Right lobe of liver (tissue), 6 donors: ENCODE results near the gene LGALS7B. TPM values are rescaled to one million over a fixed set of nuclear protein-coding genes. Genes with fewer than 3 reads are reported as not detected.
"Not testable (repeated sequence)": the region's sequence is repeated elsewhere in the genome, so short reads cannot be mapped to it uniquely, and the experiment has no call there.

Source experiments
- ATAC-seq, 4 donors: fragments of 200-7000 bp; cut with Tn5 transposase; one replicate each; pipeline ENCODE4 v1.9.1; 2020; ENCODE audit warnings: mild to moderate bottlenecking in 4 of 4, moderate library complexity in 4 of 4
- DNase-seq, 3 donors: peaks; one replicate each; pipeline ENCODE4 v3.0.0-alpha.2; 2020
- H3K27ac ChIP-seq, 3 donors: fragments of 200-600 bp; one replicate each; pipeline ENCODE4 v1.8.0; 2022
- H3K27me3 ChIP-seq, 2 donors: fragments of 200-600 bp; one replicate each; pipeline ENCODE4 v1.8.0; 2022
- H3K36me3 ChIP-seq, 4 donors: fragments of 200-600 bp; sonication (generic) in 1 of 4; one replicate each; pipeline versions ENCODE4 v1.5.1 to v1.8.0; 2017 to 2022; ENCODE audit warnings: control low read depth in 1 of 4
- H3K4me1 ChIP-seq, 4 donors: fragments of 200-600 bp; sonication (generic) in 1 of 4; one replicate each; pipeline versions ENCODE4 v1.5.1 to v1.8.0; 2017 to 2022; ENCODE audit warnings: control low read depth in 1 of 4
- H3K4me3 ChIP-seq, 3 donors: fragments of 200-600 bp; one replicate each; pipeline ENCODE4 v1.8.0; 2022
- H3K9me3 ChIP-seq, 4 donors: fragments of 200-600 bp; sonication (generic) in 1 of 4; one replicate each; pipeline versions ENCODE4 v1.5.1 to v1.8.0; 2017 to 2022; ENCODE audit warnings: control low read depth in 1 of 4
- CTCF ChIP-seq, 4 donors: fragments of 200-600 bp in 3 of 4; fragments of 450-650 bp in 1 of 4; IDR thresholded peaks; one replicate each; pipeline versions ENCODE4 v1.5.1 to v1.8.0; 2016 to 2022; ENCODE audit warnings: antibody characterized with exemption in 4 of 4, mild to moderate bottlenecking in 2 of 4
- POLR2A ChIP-seq: fragments of 450-650 bp; IDR thresholded peaks from one replicate; pipeline ENCODE4 v1.6.1; 2017; ENCODE audit warnings: antibody characterized with exemption, mild to moderate bottlenecking
- WGBS: methylation state at CpG from one replicate; pipeline ENCODE4 v1.1.6; 2018; ENCODE audit warnings: low coverage, low lambda C conversion rate; ENCODE audit not compliant: insufficient coverage; ENCODE audit errors: missing lambda C conversion rate; 5-methylcytosine and 5-hydroxymethylcytosine counted together
- intact Hi-C, 2 donors: fragments of 100-400 bp; cut with DNase I; formaldehyde crosslinking; loops; one replicate each; pipeline versions ENCODE4 v1.11.2 to v1.14.1; 2022
- total RNA-seq, 6 experiments: library from RNA; depleted of rRNA in 2 of 6; stranded (reverse); fragments of >200 nt in 2 of 6; fragmentation: NEBNext Ultra II Directional in 3 of 6; extraction: Animal tissue kit (Norgen Biotek cat#: 25700) in 3 of 6; gene quantifications; one replicate each; pipeline versions ENCODE4 v1.1.0 to v1.2.4, GENCODE V29; 2016 to 2023
- donor health status: DM: no; HTN: yes; CAD: no.
- donor health status: DM: no; HTN: no; CAD: no.
- donor health status: DM: no; HTN: no; CAD: no.
- donor health status: DM: no; HTN: yes; CAD: no.
- donor health status: DM: no; HTN: yes; CAD: no.

LGALS7B gene
- total RNA-seq, 6 experiments from 2014 or later = not detected

DNA sequence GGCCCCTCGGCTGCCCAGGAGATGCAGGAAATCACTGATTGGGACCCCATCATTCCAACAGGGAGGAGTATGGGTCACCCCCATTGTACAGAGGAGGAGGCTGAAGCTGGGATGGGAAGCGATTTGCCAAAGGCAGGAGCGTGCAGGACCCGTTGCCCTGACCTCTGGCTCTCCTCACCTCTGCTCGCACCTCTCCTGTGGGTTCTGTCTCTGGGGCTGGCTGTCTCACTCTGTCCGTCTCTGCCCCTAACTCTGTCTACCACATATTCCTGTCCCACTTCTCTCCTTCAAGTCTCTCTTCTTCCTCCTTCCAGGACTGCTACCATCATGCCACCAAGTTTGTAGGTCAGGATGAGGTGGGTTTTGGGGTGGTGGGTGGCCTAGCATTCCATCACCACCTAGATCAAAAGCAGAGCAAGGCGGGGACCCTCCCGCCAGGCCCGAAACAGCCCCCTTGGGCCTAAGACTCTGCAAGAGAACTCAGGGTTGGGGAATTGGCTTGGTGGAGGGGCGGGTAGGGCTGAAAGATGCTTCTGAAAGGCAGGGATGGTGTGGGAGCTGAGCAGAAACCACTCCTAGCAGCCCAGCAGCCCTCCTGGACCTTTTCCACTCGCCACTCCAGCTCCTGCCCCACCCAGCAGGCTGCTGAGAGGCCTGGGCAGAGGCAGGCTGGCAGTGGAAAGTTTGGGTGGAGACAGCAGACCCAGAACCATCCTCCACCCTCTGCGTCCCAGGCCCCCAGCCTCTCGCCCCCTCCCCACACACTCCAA, 14.6 kb upstream of the LGALS7B start:
- 90% methylated on average over 6 of the region's 13 CpGs for WGBS
- intact Hi-C loops = no loop called here
- DNase-seq = no peak

GRCh38 chr19:38778733-38779132, 10.3 kb upstream of the LGALS7B start:
- intact Hi-C loops = no loop called here
- Histone ChIP-seq H3K4me1 (no peaks in the 10 kb centered on the region), H3K27me3 (no peaks in the 10 kb centered on the region), H3K36me3 (no peaks in the 10 kb centered on the region), H3K4me3 (no peak overlapping the region), H3K27ac (no peak overlapping the region), H3K9me3 (no peaks in the 10 kb centered on the region)
- peak in 1 of 3 donors; percentile 52 for DNase-seq
- WGBS = 54% methylated on average over 7 of the region's 7 CpGs
- peak in 1 of 4 donors; percentile 27 for ATAC-seq
- TF ChIP-seq POLR2A (no peak), CTCF (IDR thresholded peaks at IDR 0.05) (no peak)

More for the DNA sequence above, 14.6 kb upstream of the LGALS7B start:
- Histone ChIP-seq H3K9me3 (no peaks in the 10 kb centered on the region), H3K27ac (no peak overlapping the region), H3K4me3 (no peak overlapping the region), H3K27me3 (no peaks in the 10 kb centered on the region), H3K4me1 (no peaks in the 10 kb centered on the region), H3K36me3 (no peaks in the 10 kb centered on the region)
- TF ChIP-seq CTCF (IDR thresholded peaks at IDR 0.05) = no peak
- no peak for TF ChIP-seq POLR2A
- ATAC-seq = no peak

DNA sequence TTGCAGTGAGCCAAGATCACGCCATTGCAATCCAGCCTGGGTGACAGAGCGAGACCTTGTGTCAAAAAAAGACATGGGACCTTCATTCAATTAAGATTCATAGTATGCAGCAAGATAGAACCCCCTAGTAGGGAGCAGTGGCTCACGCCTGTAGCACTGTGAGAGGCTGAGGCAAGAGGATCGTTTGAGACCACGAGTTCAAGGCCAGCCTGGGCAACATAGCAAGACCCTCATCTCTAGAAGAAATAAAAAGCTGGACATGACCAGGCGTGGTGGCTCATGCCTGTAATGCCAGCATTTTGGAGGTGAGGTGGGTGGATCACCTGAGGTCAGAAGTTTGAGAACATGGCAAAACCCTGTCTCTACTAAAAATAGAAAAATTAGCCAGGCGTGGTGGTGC, 8.6 kb upstream of the LGALS7B start:
- DNase-seq (peak in 1 of 3 donors; percentile 5), ATAC-seq (no peak)
- no peak overlapping the region for H3K4me3 ChIP-seq
- TF ChIP-seq CTCF (IDR thresholded peaks at IDR 0.05) = no peak
- TF ChIP-seq POLR2A = no peak
- no peak overlapping the region for H3K27ac ChIP-seq
- intact Hi-C loops = no loop called here
- no peaks in the 10 kb centered on the region for H3K9me3 ChIP-seq
- 81% methylated on average over 6 of the region's 7 CpGs for WGBS
- no peaks in the 10 kb centered on the region for H3K36me3 ChIP-seq
- H3K27me3 ChIP-seq = no peaks in the 10 kb centered on the region
- H3K4me1 ChIP-seq = peaks cover 0 to 6% (median 0%) of the 10 kb centered on the region in 4 donors

GRCh38 chr19:38781058-38781457, 7.9 kb upstream of the LGALS7B start:
- DNase-seq (no peak), ATAC-seq (no peak)
- Histone ChIP-seq H3K4me1 (peaks cover 0 to 6% (median 0%) of the 10 kb centered on the region in 4 donors), H3K4me3 (no peak overlapping the region), H3K27me3 (no peaks in the 10 kb centered on the region), H3K36me3 (no peaks in the 10 kb centered on the region), H3K9me3 (no peaks in the 10 kb centered on the region), H3K27ac (no peak overlapping the region)
- intact Hi-C loops = no loop called here
- TF ChIP-seq CTCF (IDR thresholded peaks at IDR 0.05) (no peak), POLR2A (no peak)
- WGBS = 57% methylated on average over 6 of the region's 7 CpGs

DNA sequence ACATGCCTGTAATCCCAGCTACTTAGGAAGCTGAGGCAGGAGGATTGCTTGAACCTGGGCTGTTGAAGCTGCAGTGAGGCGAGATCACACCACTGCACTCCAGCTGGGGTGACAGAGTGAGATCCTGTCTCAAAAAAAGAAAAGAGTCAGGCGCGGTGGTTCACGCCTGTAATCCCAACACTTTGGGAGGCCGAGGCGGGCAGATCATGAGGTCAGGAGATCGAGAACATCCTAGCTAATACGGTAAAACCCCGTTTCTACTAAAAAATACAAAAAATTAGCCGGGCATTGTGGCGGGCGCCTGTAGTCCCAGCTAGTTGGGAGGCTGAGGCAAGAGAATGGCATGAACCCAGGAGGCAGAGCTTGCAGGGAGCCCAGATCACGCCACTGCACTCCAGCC, 6.8 kb upstream of the LGALS7B start:
- H3K9me3 ChIP-seq, H3K36me3 ChIP-seq, H3K27me3 ChIP-seq, ATAC-seq, H3K4me3 ChIP-seq, H3K27ac ChIP-seq, intact Hi-C loops, H3K4me1 ChIP-seq: not testable (repeated sequence)
- peak in 1 of 3 donors; percentile 27 for DNase-seq
- WGBS = 83% methylated on average over 10 of the region's 13 CpGs
